Mesenchymal stem cell (in vitro differentiated cells and primary cell): Measurements from ENCODE around the gene B4GALNT2.
"Not testable (repeated sequence)": the region's sequence is repeated elsewhere in the genome, so short reads cannot be mapped to it uniquely, and the experiment has no call there.

Source experiments
- DNase-seq: peaks from one replicate; pipeline ENCODE4 v3.0.0-alpha.2; 2013
- H2AFZ ChIP-seq: one replicate; pipeline ENCODE4 v1.6.1; 2013; ENCODE audit warnings: low read depth, mild to moderate bottlenecking, control low read depth, inconsistent platforms, low read length, moderate library complexity
- H2AK5ac ChIP-seq: 2 replicates; pipeline ENCODE4 v1.6.1; 2013; ENCODE audit warnings: low read length, moderate library complexity, mild to moderate bottlenecking, inconsistent platforms; ENCODE audit not compliant: severe bottlenecking
- H2BK120ac ChIP-seq: one replicate; pipeline ENCODE4 v1.6.1; 2013; ENCODE audit warnings: low read depth, mild to moderate bottlenecking, inconsistent platforms, low read length, moderate library complexity
- H2BK12ac ChIP-seq, 2 experiments: one replicate each; pipeline ENCODE4 v1.6.1; 2013; ENCODE audit warnings: inconsistent platforms in 2 of 2, low read length in 2 of 2, mild to moderate bottlenecking in 2 of 2, moderate library complexity in 2 of 2, control low read depth in 1 of 2
- H2BK15ac ChIP-seq: one replicate; pipeline ENCODE4 v1.6.1; 2013; ENCODE audit warnings: mild to moderate bottlenecking, low read depth, inconsistent platforms; ENCODE audit not compliant: poor library complexity, severe bottlenecking
- H2BK5ac ChIP-seq: 2 replicates; pipeline ENCODE4 v1.6.1; 2013; ENCODE audit warnings: low read depth, mild to moderate bottlenecking, low read length, control low read depth, inconsistent platforms; ENCODE audit not compliant: poor library complexity, severe bottlenecking
- H3K14ac ChIP-seq, 2 experiments: one replicate each; pipeline ENCODE4 v1.6.1; 2013; ENCODE audit warnings: inconsistent platforms in 2 of 2, low read length in 2 of 2, control low read depth in 1 of 2, mild to moderate bottlenecking in 1 of 2, moderate library complexity in 1 of 2
- H3K18ac ChIP-seq, 2 experiments: one replicate each; pipeline ENCODE4 v1.6.1; 2013; ENCODE audit warnings: inconsistent platforms in 2 of 2, low read length in 2 of 2, control low read depth in 1 of 2, low read depth in 1 of 2, mild to moderate bottlenecking in 1 of 2
- H3K23ac ChIP-seq, 2 experiments: one replicate each; pipeline ENCODE4 v1.6.1; 2013; ENCODE audit warnings: inconsistent platforms in 2 of 2, low read length in 2 of 2, mild to moderate bottlenecking in 2 of 2, moderate library complexity in 2 of 2, control low read depth in 1 of 2
- H3K27ac ChIP-seq: 2 replicates; pipeline ENCODE4 v1.5.1; 2013; ENCODE audit warnings: mild to moderate bottlenecking, moderate library complexity, low read length, control low read depth, inconsistent platforms; ENCODE audit not compliant: poor library complexity, severe bottlenecking
- H3K27me3 ChIP-seq, 2 experiments: 2 replicates each; pipeline versions ENCODE4 v1.6.1 to v1.7.0; 2013; ENCODE audit warnings: low read length in 2 of 2, mild to moderate bottlenecking in 2 of 2, moderate library complexity in 2 of 2, control low read depth in 1 of 2, inconsistent platforms in 1 of 2; ENCODE audit not compliant: control insufficient read depth in 1 of 2, insufficient read depth in 1 of 2
- H3K36me3 ChIP-seq, 2 experiments: 2 replicates each; pipeline versions ENCODE4 v1.6.1 to v1.7.0; 2013; ENCODE audit warnings: low read length in 2 of 2, control low read depth in 1 of 2, inconsistent platforms in 1 of 2, low read depth in 1 of 2, mild to moderate bottlenecking in 1 of 2; ENCODE audit not compliant: insufficient read depth in 2 of 2, control insufficient read depth in 1 of 2
- H3K4ac ChIP-seq, 2 experiments: one replicate each; pipeline ENCODE4 v1.6.1; 2013; ENCODE audit warnings: inconsistent platforms in 2 of 2, low read length in 2 of 2, mild to moderate bottlenecking in 2 of 2, moderate library complexity in 2 of 2, control low read depth in 1 of 2, low read depth in 1 of 2
- H3K4me1 ChIP-seq: 2 replicates; pipeline ENCODE4 v1.6.1; 2013; ENCODE audit warnings: low read depth, low read length, control low read depth; ENCODE audit not compliant: control insufficient read depth, insufficient read depth
- H3K4me2 ChIP-seq: 2 replicates; pipeline ENCODE4 v1.6.1; 2013; ENCODE audit warnings: low read length, mild to moderate bottlenecking, inconsistent platforms; ENCODE audit not compliant: poor library complexity, severe bottlenecking
- H3K4me3 ChIP-seq, 2 experiments: 2 replicates each; pipeline versions ENCODE4 v1.5.1 to v1.7.0; 2013; ENCODE audit warnings: low read length in 2 of 2, mild to moderate bottlenecking in 2 of 2, control low read depth in 1 of 2, low read depth in 1 of 2; ENCODE audit not compliant: insufficient read depth in 1 of 2
- H3K79me1 ChIP-seq: replicated peaks from 2 replicates; pipeline ENCODE4 v1.6.1; 2013; ENCODE audit warnings: mild to moderate bottlenecking, control low read depth, low read length, inconsistent platforms; ENCODE audit not compliant: poor library complexity, severe bottlenecking
- H3K9ac ChIP-seq: 2 replicates; pipeline ENCODE4 v1.7.0; 2013; ENCODE audit warnings: mild to moderate bottlenecking, low read length, moderate library complexity
- H3K9me3 ChIP-seq: 2 replicates; pipeline ENCODE4 v1.7.0; 2013; ENCODE audit warnings: mild to moderate bottlenecking, low read length; ENCODE audit not compliant: control insufficient read depth
- H4K8ac ChIP-seq: one replicate; pipeline ENCODE4 v1.6.1; 2013; ENCODE audit warnings: inconsistent platforms, mild to moderate bottlenecking, low read length, moderate library complexity
- H4K91ac ChIP-seq: one replicate; pipeline ENCODE4 v1.6.1; 2013; ENCODE audit warnings: mild to moderate bottlenecking, low read length, inconsistent platforms
- WGBS: methylation state at CpG from one replicate; pipeline ENCODE4 v1.1.7; 2013; ENCODE audit warnings: mixed read lengths; 5-methylcytosine and 5-hydroxymethylcytosine counted together

The B4GALNT2 gene

GRCh38 chr17:49132317-49132698 lies 261 bp upstream of the B4GALNT2 start:
- Histone ChIP-seq H3K18ac (no peak overlapping the region), H3K4me1 (peaks cover 9% of the 10 kb centered on the region), H3K9ac (no peak overlapping the region), H2BK120ac (no peak overlapping the region), H2BK5ac (no peak overlapping the region), H4K8ac (no peak overlapping the region), H2BK12ac (no peak overlapping the region), H3K23ac (peak overlapping the region in 1 of 2 experiments; percentile 64), H3K9me3 (peaks cover 15% of the 10 kb centered on the region), H4K91ac (no peak overlapping the region), H3K4me3 (peak overlapping the region; percentile 54 to 66), H3K14ac (peak overlapping the region in 1 of 2 experiments; percentile 57), H3K4ac (no peak overlapping the region), H3K27me3 (peaks cover 0 to 60% of the 10 kb centered on the region in 2 experiments), H3K79me1 (no peaks in the 10 kb centered on the region), H2AK5ac (no peak overlapping the region), H3K36me3 (no peaks in the 10 kb centered on the region), H3K4me2 (peak overlapping the region; percentile 98), H2BK15ac (no peak overlapping the region), H2AFZ (peak overlapping the region; percentile 53), H3K27ac (no peak overlapping the region)
- no peak for DNase-seq
- 11% methylated on average over 22 of the region's 22 CpGs for WGBS

DNA sequence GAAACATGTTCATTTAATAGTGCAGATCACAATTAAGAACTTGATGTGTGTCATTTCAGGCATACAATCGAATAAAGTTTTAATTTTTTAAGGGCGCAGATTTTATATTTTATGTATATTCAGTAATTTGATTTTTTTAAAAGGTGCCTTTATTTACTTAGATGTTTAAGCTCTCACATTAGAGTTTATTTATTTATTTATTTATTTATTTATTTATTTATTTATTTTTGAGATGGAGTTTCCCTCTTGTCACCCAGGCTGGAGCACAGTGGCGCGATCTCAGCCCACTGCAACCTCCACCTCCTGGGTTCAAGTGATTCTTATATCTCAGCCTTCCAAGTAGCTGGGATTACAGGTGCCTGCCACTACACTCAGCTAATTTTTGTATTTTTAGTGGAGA lies 3.8 kb downstream of the B4GALNT2 start:
- WGBS, result 100% methylated on average over 2 of the region's 4 CpGs
- Histone ChIP-seq H2BK5ac (no peak overlapping the region), H3K36me3 (no peaks in the 10 kb centered on the region), H3K9me3 (no peaks in the 10 kb centered on the region), H3K4me2 (no peak overlapping the region), H3K9ac (no peak overlapping the region), H3K79me1 (no peaks in the 10 kb centered on the region), H2AK5ac (no peak overlapping the region), H2AFZ (no peak overlapping the region), H3K18ac (no peak overlapping the region), H3K4ac (no peak overlapping the region), H4K8ac (no peak overlapping the region), H2BK12ac (no peak overlapping the region), H2BK120ac (no peak overlapping the region), H3K4me1 (peaks cover 9% of the 10 kb centered on the region), H3K14ac (no peak overlapping the region), H3K4me3 (no peak overlapping the region), H4K91ac (no peak overlapping the region), H3K23ac (no peak overlapping the region), H3K27me3 (peaks cover 0 to 42% of the 10 kb centered on the region in 2 experiments), H2BK15ac (no peak overlapping the region), H3K27ac (no peak overlapping the region)
- DNase-seq, result no peak

DNA sequence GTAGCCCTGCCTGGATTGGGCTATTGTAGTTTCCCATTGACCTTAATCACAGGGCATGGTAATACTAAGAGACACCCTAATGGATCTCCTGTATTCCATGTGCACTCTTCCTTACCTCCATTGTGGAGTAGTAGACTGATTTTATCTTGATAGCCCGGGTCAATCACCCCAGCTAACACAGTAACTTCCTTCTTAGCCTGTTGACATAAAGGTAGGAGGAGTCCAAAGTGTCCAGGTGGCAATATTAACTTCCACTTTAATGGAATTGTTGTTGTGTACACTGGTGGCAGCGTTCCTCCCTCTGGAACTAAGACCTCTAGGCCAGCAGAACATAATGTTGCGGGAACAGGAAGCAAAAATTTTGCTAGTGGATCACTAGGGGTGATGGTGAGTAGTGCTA lies 13.1 kb downstream of the B4GALNT2 start:
- not testable (repeated sequence) for H2AK5ac ChIP-seq, DNase-seq, H2BK15ac ChIP-seq, H3K9me3 ChIP-seq, H2AFZ ChIP-seq, H3K27ac ChIP-seq, H3K79me1 ChIP-seq, H3K9ac ChIP-seq, H2BK12ac ChIP-seq, H2BK120ac ChIP-seq, H2BK5ac ChIP-seq, H3K23ac ChIP-seq, H3K4me1 ChIP-seq, H4K8ac ChIP-seq, H4K91ac ChIP-seq, H3K18ac ChIP-seq, H3K36me3 ChIP-seq, H3K14ac ChIP-seq, H3K4me3 ChIP-seq, H3K4me2 ChIP-seq
- Histone ChIP-seq H3K27me3 (peaks cover 0 to 32% of the 10 kb centered on the region in 2 experiments), H3K4ac (peak overlapping the region in 1 of 2 experiments; percentile 54)
- WGBS, result 94% methylated on average over 2 of the region's 3 CpGs

DNA sequence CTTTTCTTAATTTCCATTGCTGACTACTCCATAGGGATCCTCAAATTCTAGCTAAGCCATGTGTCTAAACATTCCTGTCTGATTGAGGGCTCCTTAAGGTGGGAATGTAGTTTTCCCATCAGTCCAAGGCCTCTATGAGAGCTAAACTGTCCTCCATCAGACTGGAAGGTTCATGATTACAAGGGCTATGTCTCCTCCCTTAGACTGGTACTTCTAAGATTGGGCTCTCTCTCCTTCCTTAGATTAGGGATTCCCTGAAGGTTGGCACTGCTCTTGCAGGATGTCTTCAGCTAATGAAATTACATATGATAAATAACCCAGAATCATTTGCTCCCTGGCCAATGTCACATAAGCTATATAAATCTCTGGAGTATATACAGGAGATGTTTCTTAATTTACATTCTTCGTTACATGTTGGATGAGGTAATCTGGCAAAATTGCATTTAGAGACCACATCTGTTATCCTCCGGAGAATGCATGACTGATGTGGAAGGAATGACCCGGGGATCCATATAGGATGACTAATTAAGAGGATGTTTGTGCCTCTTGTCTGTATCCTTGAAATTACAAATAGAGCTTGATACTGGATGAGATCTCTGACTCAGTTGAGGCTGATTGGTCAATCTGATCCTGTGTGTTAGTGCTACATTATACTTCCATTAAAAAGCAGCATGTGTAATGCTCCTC lies 14.2 kb downstream of the B4GALNT2 start:
- Histone ChIP-seq H4K91ac (no peak overlapping the region), H2BK15ac (no peak overlapping the region), H3K27ac (peak overlapping the region; percentile 39), H3K4me3 (no peak overlapping the region), H3K9ac (peak overlapping the region; percentile 15), H3K23ac (no peak overlapping the region), H3K27me3 (peaks cover 0 to 24% of the 10 kb centered on the region in 2 experiments), H4K8ac (no peak overlapping the region), H3K79me1 (no peaks in the 10 kb centered on the region), H3K14ac (no peak overlapping the region), H3K4me2 (no peak overlapping the region), H3K18ac (peak overlapping the region in 1 of 2 experiments; percentile 61), H2BK120ac (no peak overlapping the region), H3K4ac (no peak overlapping the region), H2AFZ (no peak overlapping the region), H3K36me3 (no peaks in the 10 kb centered on the region), H3K9me3 (no peaks in the 10 kb centered on the region), H2AK5ac (peak overlapping the region; percentile 7), H2BK12ac (no peak overlapping the region), H2BK5ac (no peak overlapping the region), H3K4me1 (peaks cover 9% of the 10 kb centered on the region)
- WGBS, result 0% methylated on average over 3 of the region's 3 CpGs
- peak; percentile 100 for DNase-seq
